Measurements from ENCODE around the gene ZNF648.
A peak's percentile ranks its signal among the peaks of the same experiment; 100 is the strongest.

The ZNF648 gene

GRCh38 chr1:182086620-182087019 is 25.1 kb upstream of the ZNF648 start:
- no peak for TF ChIP-seq CTCF (conservative IDR thresholded peaks at IDR 0.05; ENCODE audit: control insufficient read depth, insufficient read depth, low read depth, low read length)
- H3K4me3 ChIP-seq (ENCODE audit: control insufficient read depth, low read depth, low read length), result no peak overlapping the region
- no peak for DNase-seq (ENCODE audit: low read depth)

DNA sequence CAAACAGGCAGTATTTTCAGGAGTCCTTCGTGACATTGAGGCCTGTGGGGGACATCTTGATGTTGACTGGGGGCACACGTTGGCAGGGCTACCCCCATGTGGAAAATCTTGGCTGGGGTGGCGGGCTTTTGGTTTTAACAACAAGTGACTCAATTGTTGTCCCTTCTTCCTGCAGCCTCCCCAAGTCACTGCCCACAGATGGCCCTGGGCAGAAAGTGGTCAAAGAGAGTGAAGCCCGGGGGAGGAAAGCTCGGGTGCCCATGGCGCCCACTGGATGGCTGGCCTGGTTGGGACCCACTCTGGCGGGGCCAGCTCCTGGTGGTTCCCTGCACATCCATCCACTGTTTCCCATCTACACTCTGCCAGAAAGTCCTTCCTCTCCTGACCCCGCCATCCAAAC is 24.6 kb upstream of the ZNF648 start:
- TF ChIP-seq CTCF (conservative IDR thresholded peaks at IDR 0.05; ENCODE audit: control insufficient read depth, insufficient read depth, low read depth, low read length), result no peak

GRCh38 chr1:182085726-182086125 is 24.2 kb upstream of the ZNF648 start:
- no peak for DNase-seq (ENCODE audit: low read depth)
- no peak for TF ChIP-seq CTCF (conservative IDR thresholded peaks at IDR 0.05; ENCODE audit: control insufficient read depth, insufficient read depth, low read depth, low read length)
- H3K4me3 ChIP-seq (ENCODE audit: control insufficient read depth, low read depth, low read length), result no peak overlapping the region

More for the DNA sequence above, 24.6 kb upstream of the ZNF648 start:
- no peak overlapping the region for H3K4me3 ChIP-seq (ENCODE audit: control insufficient read depth, low read depth, low read length)
- no peak for DNase-seq (ENCODE audit: low read depth)

DNA sequence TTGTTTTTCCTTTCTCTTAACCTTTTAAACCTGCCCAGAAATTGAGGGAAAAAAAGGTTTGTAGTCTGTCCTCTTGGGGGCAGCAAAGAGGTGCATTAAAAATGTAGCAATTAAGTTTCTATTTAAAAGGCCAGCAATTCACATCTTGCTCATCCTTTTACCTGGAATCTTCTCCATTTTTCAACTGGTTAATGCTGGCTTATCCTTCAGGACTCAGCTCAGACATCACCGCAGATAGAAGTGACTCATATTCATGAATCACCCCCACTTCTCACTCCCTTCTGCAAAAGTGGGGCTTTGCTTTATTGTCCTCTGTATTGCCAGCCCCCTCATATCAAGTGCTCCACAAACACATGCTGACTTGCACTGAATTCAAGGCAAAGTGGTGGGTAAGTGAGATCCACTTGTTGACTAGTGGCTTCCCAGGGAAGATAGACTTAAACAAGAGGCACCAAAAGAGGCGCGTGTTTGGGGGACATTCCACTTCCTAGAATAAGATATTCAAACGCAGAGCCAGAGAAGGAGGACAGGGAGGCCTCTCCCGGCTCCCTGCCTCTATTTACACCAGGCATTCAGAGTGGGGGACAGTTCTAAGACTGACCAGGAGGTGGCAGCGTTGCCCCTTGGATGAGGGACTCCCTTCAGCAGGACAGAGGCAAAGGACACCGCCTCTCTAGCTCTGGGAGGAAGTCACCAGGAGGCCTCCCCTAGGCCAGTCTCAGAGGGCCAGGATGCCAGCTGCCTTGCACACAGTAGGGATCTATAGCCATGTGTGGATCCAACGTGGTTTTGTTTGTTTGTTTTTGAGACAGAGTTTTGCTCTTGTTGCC is 23.2 kb upstream of the ZNF648 start:
- peak; percentile 81 for TF ChIP-seq CTCF (conservative IDR thresholded peaks at IDR 0.05; ENCODE audit: control insufficient read depth, insufficient read depth, low read depth, low read length)
- no peak overlapping the region for H3K4me3 ChIP-seq (ENCODE audit: control insufficient read depth, low read depth, low read length)
- DNase-seq (ENCODE audit: low read depth), result peak; percentile 75

GRCh38 chr1:182083851-182084486 is 22.5 kb upstream of the ZNF648 start:
- TF ChIP-seq CTCF (conservative IDR thresholded peaks at IDR 0.05; ENCODE audit: control insufficient read depth, insufficient read depth, low read depth, low read length), result no peak
- DNase-seq (ENCODE audit: low read depth), result peak; percentile 11
- H3K4me3 ChIP-seq (ENCODE audit: control insufficient read depth, low read depth, low read length), result no peak overlapping the region

- peak; percentile 77 for TF ChIP-seq CTCF (conservative IDR thresholded peaks at IDR 0.05; ENCODE audit: control insufficient read depth, insufficient read depth, low read depth, low read length)
- DNase-seq (ENCODE audit: low read depth), result peak; percentile 54
- no peak overlapping the region for H3K4me3 ChIP-seq (ENCODE audit: control insufficient read depth, low read depth, low read length)
These were observed 19.6 kb upstream of the ZNF648 start for GRCh38 chr1:182080955-182081582.
